GM12878 (cell line): ENCODE measurements around the gene SEMA3B. TPM values are rescaled to one million over a fixed set of nuclear protein-coding genes. Genes with fewer than 3 reads are reported as not detected.

Experiments
- BACH1 ChIP-seq: fragments of 450-650 bp; IDR thresholded peaks from 2 replicates; pipeline ENCODE4 v1.6.1; 2017; ENCODE audit warnings: mild to moderate bottlenecking, borderline replicate concordance
- BCLAF1 ChIP-seq: fragments of 450-650 bp; IDR thresholded peaks from 2 replicates; pipeline ENCODE4 v1.6.1; 2017; ENCODE audit warnings: antibody characterized with exemption, mild to moderate bottlenecking, moderate library complexity
- CEBPB ChIP-seq, 2 experiments: fragments of 150-350 bp in 1 of 2; IDR thresholded peaks; 2 replicates each; pipeline ENCODE4 v1.6.1; 2012 to 2014; ENCODE audit warnings: low read depth in 2 of 2, low read length in 2 of 2, borderline replicate concordance in 1 of 2, inconsistent platforms in 1 of 2
- CUX1 ChIP-seq: IDR thresholded peaks from 2 replicates; pipeline ENCODE4 v1.6.1; 2012; ENCODE audit warnings: improper control_type of control experiment, low read depth, low read length; ENCODE audit not compliant: insufficient replicate concordance
- E2F8 ChIP-seq: fragments of 450-650 bp; IDR thresholded peaks from 2 replicates; pipeline ENCODE4 v1.6.1; 2018; ENCODE audit warnings: mild to moderate bottlenecking, low read depth, moderate library complexity; ENCODE audit not compliant: partially characterized antibody
- FOS ChIP-seq: IDR thresholded peaks from 3 replicates; pipeline ENCODE4 v1.6.1; 2011; ENCODE audit warnings: borderline replicate concordance; ENCODE audit not compliant: insufficient read length; ENCODE audit errors: extremely low read depth
- FOXM1 ChIP-seq: IDR thresholded peaks from 2 replicates; pipeline ENCODE4 v1.6.1; 2012; ENCODE audit warnings: low read depth, mild to moderate bottlenecking, inconsistent platforms, low read length, moderate library complexity
- HDAC2 ChIP-seq: fragments of 200-600 bp; sonication (generic); IDR thresholded peaks from 2 replicates; pipeline ENCODE4 v1.6.1; 2017
- MEF2A ChIP-seq: IDR thresholded peaks from 2 replicates; pipeline ENCODE4 v1.6.1; 2011; ENCODE audit warnings: low read depth, mild to moderate bottlenecking, low read length, moderate library complexity; ENCODE audit not compliant: insufficient read depth
- MYC ChIP-seq: IDR thresholded peaks from 2 replicates; pipeline ENCODE4 v1.6.1; 2011; ENCODE audit warnings: mild to moderate bottlenecking, low read length, moderate library complexity, inconsistent platforms; ENCODE audit not compliant: insufficient read depth, insufficient replicate concordance, insufficient read length, severe bottlenecking
- RB1 ChIP-seq: fragments of 450-650 bp; formaldehyde crosslinking; IDR thresholded peaks from 2 replicates; pipeline ENCODE4 v1.6.1; 2017; ENCODE audit warnings: mild to moderate bottlenecking, borderline replicate concordance
- RCOR1 ChIP-seq: conservative IDR thresholded peaks from 2 replicates; pipeline ENCODE4 v1.6.1; 2012; ENCODE audit warnings: low read depth, low read length, improper control_type of control experiment
- SMAD1 ChIP-seq: fragments of 450-650 bp; IDR thresholded peaks from 2 replicates; pipeline ENCODE4 v1.6.1; 2018; ENCODE audit warnings: mild to moderate bottlenecking, low read depth; ENCODE audit not compliant: partially characterized antibody
- SRF ChIP-seq, 2 experiments: IDR thresholded peaks; 2 replicates each; pipeline ENCODE4 v1.6.1; 2011; ENCODE audit warnings: low read depth in 2 of 2, low read length in 2 of 2, mild to moderate bottlenecking in 1 of 2, moderate library complexity in 1 of 2
- ZBTB33 ChIP-seq: fragments of 450-650 bp; IDR thresholded peaks from 2 replicates; pipeline ENCODE4 v1.6.1; 2017; ENCODE audit warnings: mild to moderate bottlenecking
- ZZZ3 ChIP-seq: IDR thresholded peaks from 2 replicates; pipeline ENCODE4 v1.6.1; 2011; ENCODE audit warnings: low read depth; ENCODE audit not compliant: control insufficient read depth, insufficient read length
- polyA plus RNA-seq, 11 experiments: library from polyadenylated mRNA; depleted of rRNA in 4 of 11; unstranded in 6 of 11; stranded (reverse) in 5 of 11; fragments of >200 nt; fragmentation: Nextera tagmentation in 4 of 11; fragmentation: Illumina TruSeq in 1 of 11; extraction: Ambion mirVana in 4 of 11; extraction: Trizol in 1 of 11; gene quantifications; 1 replicate in 1 of 11; 2 replicates in 10 of 11; pipeline versions ENCODE4 v1.2.1 to v1.2.3, GENCODE V29; 2011 to 2016; ENCODE audit warnings: inconsistent platforms in 2 of 11, missing spikeins in 2 of 11, low read depth in 1 of 11
- total RNA-seq, 4 experiments: library from RNA; depleted of rRNA in 3 of 4; stranded (reverse); fragments of >200 nt in 3 of 4; fragmentation: Illumina TruSeq in 1 of 4; extraction: Trizol in 1 of 4; gene quantifications; 2 replicates each; pipeline versions ENCODE4 v1.2.1 to v1.2.3, GENCODE V29; 2013 to 2021

Gene SEMA3B
- total and polyA plus RNA-seq, 10 of the 15 experiments (the other 5 are each of a cell fraction or from before 2014, with no cell fraction given), result 0.06 to 0.59 (median 0.14) TPM; not detected in 2

- TF ChIP-seq ZBTB33, result no peak
- no peak for TF ChIP-seq E2F8
- TF ChIP-seq FOXM1, result no peak
- no peak for TF ChIP-seq SMAD1
- TF ChIP-seq MYC, result no peak
- TF ChIP-seq BCLAF1, result no peak
- TF ChIP-seq MEF2A, result no peak
- TF ChIP-seq FOS, result no peak
- TF ChIP-seq SRF (IDR thresholded peaks at IDR 0.05; ENCODE audit: low read depth in 2 of 2, low read length in 2 of 2), result no peak
- no peak for TF ChIP-seq CUX1
- no peak for TF ChIP-seq BACH1
- TF ChIP-seq CEBPB (IDR thresholded peaks at IDR 0.05; ENCODE audit: borderline replicate concordance in 1 of 2, low read depth in 2 of 2, low read length in 2 of 2), result no peak
- TF ChIP-seq RCOR1, result no peak
- peak; percentile 78; the same call in 1 of the 2 replicates for TF ChIP-seq RB1
- no peak for TF ChIP-seq ZZZ3
- no peak for TF ChIP-seq HDAC2
These were observed 23.0 kb upstream of the SEMA3B start (continued) for GRCh38 chr3:50245831-50246516.
